ENCODE results near the gene OMA1.
"Not testable (repeated sequence)": the region's sequence is repeated elsewhere in the genome, so short reads cannot be mapped to it uniquely, and the experiment has no call there.

Gene OMA1

GRCh38 chr1:58573705-58574591 is 27.4 kb upstream of the OMA1 start:
- no peak for DNase-seq

GRCh38 chr1:58573138-58573537 is 26.6 kb upstream of the OMA1 start:
- no peak for DNase-seq

GRCh38 chr1:58572690-58573089 is 26.2 kb upstream of the OMA1 start:
- DNase-seq, result no peak

- no peak for DNase-seq
Observed at GRCh38 chr1:58571616-58572015, 25.1 kb upstream of the OMA1 start.

- no peak for DNase-seq
Observed at GRCh38 chr1:58570817-58571216, 24.3 kb upstream of the OMA1 start.

- no peak for DNase-seq
Observed at GRCh38 chr1:58570094-58570493, 23.6 kb upstream of the OMA1 start.

GRCh38 chr1:58568911-58569310 is 22.4 kb upstream of the OMA1 start:
- no peak for DNase-seq

GRCh38 chr1:58568271-58568860 is 21.8 kb upstream of the OMA1 start:
- no peak for DNase-seq

- no peak for DNase-seq
Observed at GRCh38 chr1:58566339-58566738, 19.8 kb upstream of the OMA1 start.

GRCh38 chr1:58563715-58564114 is 17.2 kb upstream of the OMA1 start:
- not testable (repeated sequence) for DNase-seq

GRCh38 chr1:58561633-58562032 is 15.1 kb upstream of the OMA1 start:
- no peak for DNase-seq

- no peak for DNase-seq
Observed at GRCh38 chr1:58555393-58555792, 8.9 kb upstream of the OMA1 start.

GRCh38 chr1:58551186-58552140 is 4.9 kb upstream of the OMA1 start:
- no peak for DNase-seq

GRCh38 chr1:58549291-58549690 is 2.8 kb upstream of the OMA1 start:
- DNase-seq, result not testable (repeated sequence)

- no peak for DNase-seq
Observed at GRCh38 chr1:58548371-58548770, 1.8 kb upstream of the OMA1 start.

GRCh38 chr1:58545591-58546519 is 671 bp downstream of the OMA1 start:
- DNase-seq, result peak; percentile 82

GRCh38 chr1:58543260-58543659 is 3.3 kb downstream of the OMA1 start:
- DNase-seq, result no peak

GRCh38 chr1:58539553-58539952 is 7.0 kb downstream of the OMA1 start:
- DNase-seq, result no peak

GRCh38 chr1:58538821-58539220 is 7.7 kb downstream of the OMA1 start:
- DNase-seq, result no peak

GRCh38 chr1:58531842-58532241 is 14.7 kb downstream of the OMA1 start:
- DNase-seq, result not testable (repeated sequence)

GRCh38 chr1:58529284-58529683 is 17.2 kb downstream of the OMA1 start:
- no peak for DNase-seq

- peak; percentile 36 for DNase-seq
Observed at GRCh38 chr1:58528518-58528917, 18.0 kb downstream of the OMA1 start.
